Medulla oblongata (tissue), 1 donor: Measurements from ENCODE around the gene TMEM213.

Experiments used
- DNase-seq: peaks from one replicate; pipeline ENCODE4 v3.0.0-alpha.2; 2015; ENCODE audit errors: extremely low spot score

TMEM213 gene, protein sequence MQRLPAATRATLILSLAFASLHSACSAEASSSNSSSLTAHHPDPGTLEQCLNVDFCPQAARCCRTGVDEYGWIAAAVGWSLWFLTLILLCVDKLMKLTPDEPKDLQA

DNA sequence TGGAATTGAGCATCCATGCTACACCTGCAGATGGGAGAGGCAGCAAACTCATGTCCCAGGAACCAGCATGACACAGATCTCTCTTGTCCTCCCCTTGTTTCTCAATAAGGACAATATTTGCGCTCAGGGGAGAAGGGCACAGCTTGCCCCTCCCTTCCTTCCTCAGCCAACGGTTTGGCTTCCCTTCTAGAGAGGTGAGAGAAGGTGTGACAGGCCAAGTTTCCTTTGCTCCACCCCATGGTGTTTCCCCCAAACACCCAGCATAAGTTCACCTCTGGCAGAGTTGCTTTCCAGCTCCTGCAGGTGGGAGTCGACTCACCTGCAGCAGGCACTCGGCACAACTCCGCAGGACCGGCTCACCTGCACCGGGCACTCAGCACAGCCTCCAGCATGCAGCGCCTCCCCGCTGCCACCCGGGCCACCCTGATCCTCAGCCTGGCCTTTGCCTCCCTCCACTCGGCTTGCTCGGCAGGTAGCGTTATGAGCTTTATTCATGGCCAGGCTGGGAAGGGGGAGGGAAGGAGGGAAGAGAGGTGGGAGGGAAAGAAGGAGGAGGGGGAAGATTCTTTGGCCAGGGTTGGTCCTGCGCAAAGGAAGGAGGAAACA, at the start of gene TMEM213, which contains the start of gene ATP6V0A4:
TMEM213 (plus strand) TSS at position 280 of the 606 bp plus-strand sequence; CDS start at position 391, 111 bp downstream.
ATP6V0A4 (minus strand) TSS at position 482 of the 606 bp plus-strand sequence. CDS start 26,949 bp downstream, outside the sequence.
- no peak for DNase-seq

DNA sequence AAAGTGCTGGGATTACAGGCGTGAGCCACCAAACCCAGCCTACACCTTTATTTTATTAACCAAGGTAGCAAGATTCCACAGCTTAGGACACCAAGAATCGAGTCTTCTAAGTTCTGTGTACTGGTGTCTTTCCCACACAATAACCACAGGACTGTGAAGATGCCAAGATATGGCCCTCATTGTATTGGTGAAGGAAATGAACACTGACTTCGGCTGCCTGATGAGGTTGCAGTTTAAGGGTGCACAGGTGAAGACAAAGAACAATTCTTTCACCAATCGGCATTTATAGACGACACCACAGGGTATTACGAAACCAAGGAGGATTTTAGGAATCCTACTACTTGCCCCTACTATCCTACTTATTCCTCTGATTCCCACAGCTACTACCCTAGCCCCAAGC, 49.1 kb upstream of the TMEM213 start:
- no peak for DNase-seq

DNA sequence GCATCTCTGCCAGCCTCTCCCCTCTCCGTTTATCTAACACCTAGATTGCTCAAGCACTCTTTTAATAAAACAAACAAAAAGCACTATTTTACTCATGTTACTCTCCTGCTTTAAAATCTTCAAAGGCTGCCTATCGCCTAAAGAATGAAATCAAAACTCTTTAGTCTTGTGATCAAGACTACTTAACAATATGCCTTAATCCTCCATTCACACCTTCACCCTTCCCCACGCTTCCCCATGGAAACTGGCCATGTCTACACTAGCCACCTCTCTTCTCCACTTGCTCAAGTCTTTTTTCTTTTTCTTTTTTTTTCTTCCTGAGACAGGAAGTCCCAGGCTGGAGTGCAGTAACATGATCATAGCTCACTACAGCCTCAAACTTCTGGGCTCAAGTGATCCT, 47.8 kb upstream of the TMEM213 start:
- DNase-seq, result no peak

DNA sequence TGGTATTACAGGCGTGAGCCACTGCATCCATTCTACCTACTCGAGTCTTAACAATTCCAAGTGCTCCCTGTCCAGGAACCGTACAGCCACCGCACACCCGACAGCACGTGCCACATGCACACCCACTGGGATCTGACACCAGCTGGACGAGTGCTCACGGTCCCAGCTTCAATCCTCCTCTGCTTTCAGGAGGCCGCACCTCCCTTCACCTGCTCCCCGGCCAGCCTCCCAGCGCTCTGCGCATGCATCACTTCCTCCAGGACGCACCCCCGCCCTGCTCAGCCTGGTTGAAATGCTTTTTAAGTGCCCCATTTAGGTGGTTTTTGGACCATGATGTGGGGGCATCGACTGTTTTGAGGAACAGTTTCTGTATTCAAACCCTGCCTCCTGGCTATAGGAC, 47.3 kb upstream of the TMEM213 start:
- DNase-seq, result no peak

DNA sequence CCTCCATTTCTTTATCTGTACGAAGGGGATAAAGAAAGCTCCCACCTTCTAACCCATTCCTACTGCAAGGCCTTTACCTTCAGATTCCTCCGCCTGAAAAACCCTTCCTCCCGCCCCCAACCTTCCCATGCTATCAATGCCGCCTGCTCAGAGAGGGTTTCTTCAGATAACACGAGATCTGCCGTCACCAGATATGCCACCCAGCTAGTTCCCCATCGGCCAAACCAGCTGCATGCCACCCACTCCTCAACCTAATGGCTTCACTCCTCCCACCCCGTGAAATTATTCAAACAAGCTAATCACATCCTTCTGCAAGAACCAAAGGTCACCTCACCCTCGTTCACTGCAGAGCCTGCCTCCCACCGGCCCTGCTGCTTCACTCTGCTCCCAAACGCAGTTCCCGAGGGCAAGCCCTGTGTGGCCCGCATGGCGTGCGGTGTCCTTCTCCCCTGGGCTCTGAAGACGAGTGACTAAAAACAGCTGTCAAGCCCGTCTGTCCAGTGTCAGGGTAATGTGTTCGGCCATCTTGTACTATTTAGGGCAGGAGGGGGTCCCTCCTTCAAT, 46.8 kb upstream of the TMEM213 start:
- DNase-seq, result no peak

DNA sequence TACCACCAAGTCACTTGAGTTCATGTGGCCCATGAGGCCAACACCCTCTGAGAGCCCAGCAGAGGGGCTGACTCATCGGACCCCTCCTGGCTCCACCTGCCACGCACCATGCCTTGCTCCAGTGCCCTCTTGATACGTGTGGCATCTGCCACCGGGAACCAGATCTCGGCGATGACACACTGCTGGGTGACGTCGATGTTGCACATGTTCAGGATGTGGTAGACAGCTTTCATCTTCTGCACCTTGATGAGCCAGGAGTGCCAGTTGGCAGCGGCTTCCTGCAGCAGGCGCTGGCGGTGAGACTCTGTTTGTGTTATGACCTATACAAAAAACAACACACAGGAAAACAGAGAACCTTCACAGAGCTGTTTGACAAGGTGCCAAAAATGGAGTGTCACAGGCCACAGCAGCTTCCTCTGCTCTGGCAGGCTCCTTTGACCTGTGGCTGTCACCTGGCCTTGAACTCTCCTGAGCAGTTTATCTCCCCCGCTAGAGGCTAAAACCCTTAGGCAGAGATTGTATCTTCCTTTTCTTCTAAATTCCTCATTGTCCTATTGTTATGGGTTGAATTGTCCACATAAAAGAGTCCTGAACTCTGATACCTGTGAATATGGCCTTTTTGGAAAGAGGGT, 45.2 kb upstream of the TMEM213 start:
- no peak for DNase-seq

DNA sequence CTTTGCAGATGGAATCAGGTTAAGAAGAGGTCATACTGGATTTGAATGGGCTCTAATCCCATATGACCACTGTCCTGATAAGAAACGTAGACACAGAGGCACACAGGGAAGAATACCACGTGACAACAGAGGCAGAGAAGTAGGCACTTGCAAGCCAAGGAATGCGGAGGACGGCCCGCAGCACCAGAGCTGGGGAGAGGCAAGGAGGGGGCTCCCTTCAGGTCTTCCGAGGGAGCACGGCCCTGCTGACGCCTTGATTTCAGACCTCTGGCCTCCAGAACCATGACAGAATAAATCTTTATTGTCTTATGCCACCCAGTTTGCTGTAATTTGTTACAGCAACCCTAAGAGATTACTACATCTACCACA, 44.7 kb upstream of the TMEM213 start:
- no peak for DNase-seq

DNA sequence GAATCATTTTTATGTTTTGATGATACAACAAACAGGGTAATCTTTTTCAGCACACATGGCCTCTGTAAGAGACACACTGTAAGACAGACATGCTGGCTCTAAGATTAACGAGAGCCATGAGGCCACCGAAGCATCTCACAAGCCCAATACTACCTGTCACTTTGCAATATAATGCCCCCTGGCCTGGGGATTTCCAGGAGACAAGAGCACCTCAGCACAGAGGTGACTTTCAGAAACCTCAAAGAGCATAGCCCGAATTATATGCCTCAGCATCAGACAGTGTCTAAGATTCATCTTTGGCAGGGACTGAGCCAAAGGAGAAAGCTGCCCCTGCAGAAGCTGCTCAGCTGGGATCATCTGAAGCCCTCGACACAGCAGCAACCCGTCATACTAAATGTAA, 44.2 kb upstream of the TMEM213 start:
- DNase-seq, result no peak

DNA sequence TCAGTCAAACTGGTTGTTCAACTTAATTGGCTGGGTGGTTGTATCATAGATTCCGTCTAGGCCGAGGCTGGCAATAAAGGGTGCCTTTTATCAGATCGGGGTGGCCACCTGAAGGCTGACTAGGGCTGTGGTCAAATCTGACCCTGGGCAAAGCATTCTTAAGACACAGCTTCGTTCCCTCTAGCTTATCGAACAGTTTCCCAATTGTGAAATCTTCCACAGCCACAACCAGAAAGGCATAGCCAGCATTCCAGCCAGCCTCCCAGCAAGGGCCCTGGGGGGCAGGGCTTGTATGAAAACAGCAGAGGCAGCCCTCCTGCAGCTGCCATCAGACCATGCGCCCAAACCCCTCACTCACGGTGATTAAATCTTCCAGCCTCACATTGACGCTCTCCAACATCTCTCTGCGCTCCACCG, 42.5 kb upstream of the TMEM213 start:
- DNase-seq, result no peak

DNA sequence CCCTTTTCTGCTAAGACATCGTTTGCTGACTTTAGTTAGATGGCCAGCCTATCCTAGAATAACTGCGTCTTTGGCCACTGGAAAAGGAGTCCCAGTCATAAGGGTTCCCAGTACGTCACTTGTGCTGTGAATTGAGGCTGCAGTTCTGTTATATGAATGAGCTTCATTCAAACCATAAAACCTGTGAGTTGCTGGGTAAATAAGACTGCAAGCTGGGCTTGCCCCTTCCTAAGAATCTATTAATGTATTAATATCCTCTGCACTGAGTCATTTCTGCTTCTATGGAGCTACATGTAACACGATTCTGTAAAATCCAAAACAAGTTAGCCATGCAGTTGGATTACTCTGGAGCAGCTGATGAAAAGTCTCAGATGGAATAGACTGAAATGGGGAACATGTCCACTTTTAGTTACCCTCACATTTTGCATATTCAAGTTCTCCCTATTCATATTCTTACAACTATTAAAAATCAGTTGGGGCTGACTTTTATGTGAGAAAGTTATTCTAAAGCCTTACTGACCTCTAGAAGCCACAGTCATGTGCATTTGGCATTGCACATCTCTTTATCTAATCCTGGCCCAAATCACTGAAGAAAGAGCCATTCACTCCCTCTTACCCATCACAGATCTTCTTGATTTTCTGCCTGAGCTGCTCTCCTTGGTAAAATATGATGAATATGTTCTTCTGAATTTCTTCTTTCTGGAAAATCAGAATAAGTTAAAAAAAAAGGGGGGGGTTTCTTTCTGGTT, 41.8 kb upstream of the TMEM213 start:
- peak; percentile 33 for DNase-seq

DNA sequence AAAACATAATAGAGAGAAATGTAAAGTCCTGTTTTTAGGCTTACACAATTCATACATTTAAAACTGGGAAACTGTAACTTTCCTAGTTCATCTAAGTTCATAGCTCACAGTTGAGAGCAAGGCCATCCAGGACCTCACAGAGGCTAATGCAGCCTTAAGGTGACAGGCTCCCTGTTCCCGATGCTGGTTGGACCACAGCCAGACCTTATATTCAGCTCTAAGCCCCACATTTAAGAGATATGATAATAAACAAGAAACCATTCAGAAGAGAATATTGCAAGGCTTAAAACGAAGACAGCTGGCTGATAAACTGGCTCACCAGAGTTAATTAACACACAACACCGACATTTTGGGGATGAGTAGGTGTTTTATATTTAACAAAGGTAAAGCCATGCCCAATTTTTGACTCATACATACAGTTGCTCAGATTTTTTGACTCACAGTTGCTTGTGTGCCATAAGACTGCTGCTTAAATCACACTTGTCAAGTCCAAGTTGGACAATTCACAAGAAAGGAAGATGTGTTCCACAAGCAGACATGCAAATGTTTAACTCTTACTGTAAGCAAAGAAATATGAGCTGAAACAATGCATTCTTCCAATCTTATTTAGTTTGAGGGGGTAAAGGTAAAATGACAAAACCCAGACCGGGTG, 41.1 kb upstream of the TMEM213 start:
- no peak for DNase-seq

DNA sequence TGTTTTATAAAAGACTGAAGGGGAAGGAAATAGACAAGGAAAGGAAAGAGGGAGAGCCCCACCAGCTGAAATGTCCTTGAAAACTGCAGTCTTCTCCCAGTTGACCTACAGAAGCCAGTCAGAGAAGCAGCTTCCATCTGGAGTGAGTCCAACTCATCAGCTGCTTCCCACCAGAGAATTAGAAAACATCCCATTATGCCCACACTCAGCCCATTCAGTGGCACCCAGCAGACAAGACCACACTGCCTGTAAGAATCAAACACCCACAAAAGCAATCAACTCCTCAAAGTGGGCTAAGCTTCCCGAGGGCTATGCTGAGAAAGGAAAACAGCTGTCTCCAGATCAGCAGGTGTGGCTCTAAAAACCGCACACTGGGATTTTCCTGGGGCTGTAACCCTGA, 29.6 kb upstream of the TMEM213 start:
- DNase-seq, result no peak

DNA sequence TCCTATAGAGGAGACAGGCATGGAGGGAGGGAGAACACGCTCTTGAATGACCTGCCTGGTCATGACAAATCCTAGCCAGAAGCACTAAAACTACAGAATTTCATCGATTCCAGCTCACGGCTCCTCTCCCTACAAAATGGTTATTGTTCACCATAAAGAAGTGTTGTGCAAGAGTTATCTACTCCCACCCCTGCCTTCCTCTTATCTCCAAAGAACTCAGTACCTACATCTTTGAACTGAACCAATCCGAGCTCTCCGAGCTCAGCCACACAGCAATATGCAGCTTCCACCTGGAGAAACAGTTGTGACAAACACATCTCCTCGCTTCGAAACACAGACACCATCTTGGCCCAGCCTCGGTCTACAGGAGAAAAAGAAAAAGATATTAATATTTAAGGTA, 26.9 kb upstream of the TMEM213 start:
- DNase-seq, result no peak

DNA sequence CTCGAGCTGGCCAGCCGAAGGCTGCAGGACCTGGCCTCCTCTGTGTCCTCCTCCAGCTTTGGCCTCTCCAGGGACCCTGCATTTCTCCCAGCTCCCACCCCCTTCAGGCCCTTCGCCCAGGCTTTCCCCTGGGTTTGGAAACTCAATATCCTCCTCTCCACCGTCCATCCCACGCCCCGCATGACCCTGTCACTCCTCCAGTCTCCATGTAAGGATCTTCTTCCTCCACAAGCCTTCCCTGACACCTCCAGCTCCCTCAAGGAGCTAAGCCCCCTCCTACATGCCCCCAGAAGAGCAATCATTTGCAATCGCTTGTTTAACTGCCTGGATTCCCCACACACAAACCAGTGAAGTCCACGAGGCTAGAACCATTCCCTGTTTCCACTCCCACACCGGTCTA, 24.6 kb upstream of the TMEM213 start:
- DNase-seq, result no peak

DNA sequence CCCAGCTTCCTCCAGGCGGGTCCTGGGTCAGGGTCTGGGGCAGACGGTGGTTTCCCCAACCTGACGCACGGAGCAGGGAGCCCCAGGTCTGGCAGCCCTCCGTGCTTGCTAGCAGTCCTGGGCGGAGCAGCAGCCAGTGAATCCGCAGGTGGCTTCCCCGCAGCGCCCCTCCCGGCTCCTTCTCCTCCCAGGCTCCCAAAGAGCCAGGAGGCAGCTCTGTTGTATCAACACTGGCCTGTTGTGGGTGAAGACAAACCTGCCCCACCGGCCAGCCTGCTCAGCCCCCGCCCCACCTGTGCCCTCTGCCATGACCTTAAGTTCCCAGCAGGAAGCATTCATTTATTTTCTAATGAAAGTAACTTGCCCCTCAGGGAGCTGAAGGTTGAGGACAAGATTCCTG, 24.0 kb upstream of the TMEM213 start:
- no peak for DNase-seq

DNA sequence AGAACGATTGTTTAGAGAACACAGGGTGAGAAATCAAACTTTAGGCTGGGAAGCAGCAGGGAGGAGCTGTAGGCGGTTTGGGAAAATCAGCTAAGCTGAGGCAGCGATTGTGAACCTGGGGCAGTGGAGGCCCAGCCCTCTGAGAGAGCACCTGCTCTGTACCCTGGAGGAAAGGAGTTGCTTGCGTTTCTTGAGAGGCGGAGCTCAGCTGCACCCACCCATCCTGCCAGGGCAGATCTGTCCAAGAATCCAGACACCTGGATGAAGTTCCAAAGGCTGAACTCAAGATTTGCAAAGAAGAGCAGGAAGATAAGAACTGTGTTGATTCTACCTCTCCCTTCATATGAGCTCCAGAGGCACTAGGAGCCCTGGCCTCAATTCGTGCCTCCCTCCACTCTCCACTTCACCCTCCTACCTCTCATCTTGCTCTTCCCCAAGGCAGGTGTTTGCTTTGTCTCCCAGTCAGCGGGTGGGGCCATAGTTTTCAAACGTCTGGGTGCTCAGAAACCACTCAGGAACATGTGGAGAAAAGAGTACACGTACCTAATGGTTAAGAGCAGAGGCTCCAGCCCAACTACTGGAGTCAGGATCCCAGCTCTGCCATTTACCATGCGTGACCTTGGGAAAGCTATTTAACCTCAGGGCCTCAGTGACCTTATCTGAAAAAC, 21.5 kb upstream of the TMEM213 start:
- no peak for DNase-seq

DNA sequence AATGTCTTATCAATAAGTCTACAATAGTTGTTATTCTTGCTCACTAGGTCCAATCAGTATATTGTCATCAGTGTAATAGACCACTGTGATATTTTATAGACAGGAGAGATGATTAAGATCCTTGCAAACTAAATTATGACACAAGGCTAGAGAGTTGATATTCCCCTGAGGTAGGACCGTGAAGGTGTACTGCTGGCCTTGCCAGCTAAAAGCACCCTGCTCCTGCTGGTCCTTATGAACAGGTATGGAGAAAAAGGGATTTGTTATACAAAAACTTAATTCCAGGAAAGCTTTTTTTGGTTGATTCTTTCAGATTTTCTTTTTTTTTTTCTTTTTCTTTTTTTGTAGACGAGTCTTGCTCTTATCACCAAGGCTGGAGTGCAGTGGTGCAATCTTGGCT, 16.8 kb upstream of the TMEM213 start:
- DNase-seq, result no peak

DNA sequence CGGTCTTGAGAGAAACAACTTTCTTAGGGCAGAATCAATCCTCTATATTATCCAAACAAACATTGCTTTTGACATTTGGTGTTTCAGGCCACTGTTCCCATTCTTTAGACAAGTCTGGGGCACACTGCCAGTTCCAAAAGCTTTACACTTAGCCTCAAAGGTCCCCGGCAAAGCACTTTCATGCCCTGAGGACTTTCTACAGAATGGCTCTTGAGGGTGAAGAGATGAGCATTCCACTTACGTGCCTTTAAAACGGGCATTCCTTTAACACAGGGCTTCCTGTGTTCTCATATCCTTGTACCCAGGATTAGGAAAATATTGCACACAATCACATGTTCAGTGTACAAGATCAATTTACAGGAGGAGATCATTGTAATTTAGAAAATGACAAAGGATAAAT, 13.1 kb upstream of the TMEM213 start:
- DNase-seq, result no peak

DNA sequence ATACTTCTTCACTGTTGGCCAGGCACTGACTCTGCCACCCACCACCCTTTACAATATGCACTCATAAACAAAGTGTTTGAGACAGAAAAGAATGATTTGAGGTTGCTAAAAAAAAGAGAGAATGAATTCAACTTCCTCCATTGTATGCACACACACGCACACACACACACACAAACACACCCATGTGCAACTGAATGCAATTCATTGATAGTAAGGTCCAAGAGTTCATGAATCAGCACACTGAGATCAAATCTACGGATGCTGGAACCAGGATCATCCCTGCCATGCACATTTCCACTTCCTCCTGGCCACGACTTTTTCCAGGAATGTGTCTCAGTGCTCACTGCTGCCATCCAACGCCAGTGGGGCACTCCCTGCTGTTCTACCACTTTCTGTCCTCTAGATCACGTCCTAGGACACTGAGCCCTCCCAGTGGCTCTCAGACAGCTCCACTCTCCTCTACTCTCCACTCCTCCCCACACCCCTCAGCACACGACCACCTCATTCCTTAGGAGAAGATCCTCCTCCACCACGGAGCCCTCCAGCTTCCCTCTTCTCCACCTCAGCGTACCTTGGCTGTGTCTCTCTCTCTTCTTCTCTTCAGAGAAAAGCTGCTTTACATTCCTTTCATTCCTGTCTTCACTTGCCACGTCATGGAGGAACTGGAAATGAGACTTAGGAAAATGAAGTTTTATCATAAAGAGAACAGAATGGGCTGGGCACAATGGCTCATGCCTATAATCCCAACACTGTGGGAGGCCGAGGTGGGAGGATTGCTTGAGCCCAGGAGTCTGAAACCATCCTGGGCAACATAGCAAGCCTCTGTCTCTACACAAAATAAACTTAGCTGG, 12.0 kb upstream of the TMEM213 start:
- DNase-seq, result no peak

DNA sequence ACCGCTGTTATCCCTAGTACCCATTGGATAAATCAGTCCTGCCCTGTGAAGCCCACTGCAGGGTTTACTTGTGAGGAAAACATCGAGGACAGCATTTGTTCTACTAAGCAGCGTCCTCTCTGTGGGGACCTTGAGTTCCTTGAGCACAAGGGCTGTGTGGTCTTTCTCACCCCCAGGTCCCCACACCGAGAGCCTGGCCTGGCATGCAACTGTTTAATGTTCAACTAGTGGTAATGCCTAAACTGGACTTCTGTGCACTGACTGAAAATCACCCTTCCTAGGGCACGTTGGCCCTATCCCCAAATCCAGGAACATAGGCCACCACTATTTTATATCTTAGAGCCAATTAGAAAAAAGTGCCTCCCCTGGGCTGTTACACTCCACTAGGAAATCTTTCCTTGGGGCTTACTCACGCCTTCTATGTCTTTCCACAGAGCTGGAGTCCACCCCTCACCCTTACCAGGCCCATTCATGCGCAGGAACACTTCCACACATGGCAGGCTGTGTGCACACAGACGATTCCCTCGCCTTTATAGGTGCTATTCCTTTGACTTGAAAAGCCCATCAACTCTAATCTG, 1.7 kb upstream of the TMEM213 start:
- DNase-seq, result no peak
